GM23248 (cell line): ENCODE results near the gene HOMER2. TPM values are rescaled to one million over a fixed set of nuclear protein-coding genes. Genes with fewer than 3 reads are reported as not detected.
"Not testable (repeated sequence)": the region's sequence is repeated elsewhere in the genome, so short reads cannot be mapped to it uniquely, and the experiment has no call there.

Experiments
- DNase-seq: peaks from one replicate; pipeline ENCODE4 v3.0.0-alpha.2; 2015
- H2AFZ ChIP-seq: fragments of 200-600 bp; sonication (generic); 2 replicates; pipeline ENCODE4 v1.6.1; 2016; ENCODE audit warnings: antibody characterized with exemption
- H3F3A ChIP-seq: fragments of 200-600 bp; sonication (generic); 2 replicates; pipeline ENCODE4 v1.6.1; 2016; ENCODE audit warnings: mild to moderate bottlenecking, antibody characterized with exemption, mixed run types; ENCODE audit not compliant: insufficient read depth
- H3K27ac ChIP-seq: fragments of 200-600 bp; sonication (generic); 2 replicates; pipeline ENCODE4 v1.5.1; 2016; ENCODE audit warnings: mild to moderate bottlenecking
- H3K27me3 ChIP-seq: fragments of 200-600 bp; sonication (generic); replicated peaks from 2 replicates; pipeline ENCODE4 v1.6.1; 2016; ENCODE audit warnings: mild to moderate bottlenecking; ENCODE audit not compliant: insufficient read depth
- H3K36me3 ChIP-seq: fragments of 200-600 bp; sonication (generic); 2 replicates; pipeline ENCODE4 v1.6.1; 2016; ENCODE audit warnings: low read depth, mild to moderate bottlenecking
- H3K4me1 ChIP-seq: fragments of 200-600 bp; sonication (generic); 2 replicates; pipeline ENCODE4 v1.6.1; 2016; ENCODE audit warnings: mild to moderate bottlenecking; ENCODE audit not compliant: insufficient read depth
- H3K4me2 ChIP-seq: fragments of 200-600 bp; sonication (generic); one replicate; pipeline ENCODE4 v1.6.1; 2016; ENCODE audit warnings: mild to moderate bottlenecking; ENCODE audit not compliant: unreplicated experiment
- H3K4me3 ChIP-seq: fragments of 200-600 bp; sonication (generic); 2 replicates; pipeline ENCODE4 v1.5.1; 2016; ENCODE audit warnings: mild to moderate bottlenecking
- H3K79me2 ChIP-seq: fragments of 200-600 bp; sonication (generic); 2 replicates; pipeline ENCODE4 v1.6.1; 2016; ENCODE audit warnings: mild to moderate bottlenecking; ENCODE audit not compliant: insufficient read depth
- H3K9ac ChIP-seq: fragments of 200-600 bp; sonication (generic); 2 replicates; pipeline ENCODE4 v1.6.1; 2016; ENCODE audit warnings: mild to moderate bottlenecking
- H3K9me2 ChIP-seq: fragments of 200-600 bp; sonication (generic); 2 replicates; pipeline ENCODE4 v1.6.1; 2016; ENCODE audit warnings: mixed run types, mild to moderate bottlenecking, moderate library complexity; ENCODE audit not compliant: insufficient read depth
- H3K9me3 ChIP-seq: fragments of 200-600 bp; sonication (generic); one replicate; pipeline ENCODE4 v1.6.1; 2017; ENCODE audit warnings: low read depth
- H4K20me1 ChIP-seq: fragments of 200-600 bp; sonication (generic); 2 replicates; pipeline ENCODE4 v1.6.0; 2016; ENCODE audit not compliant: insufficient read depth
- EZH2 ChIP-seq: fragments of 200-600 bp; sonication (generic); IDR thresholded peaks from 2 replicates; pipeline ENCODE4 v1.6.1; 2018; ENCODE audit warnings: antibody characterized with exemption, mild to moderate bottlenecking; ENCODE audit not compliant: insufficient read depth, poor library complexity, severe bottlenecking
- EZH2phosphoT487 ChIP-seq: fragments of 200-600 bp; sonication (generic); IDR thresholded peaks from 2 replicates; pipeline ENCODE4 v1.6.1; 2018; ENCODE audit warnings: antibody characterized with exemption, moderate library complexity, mild to moderate bottlenecking, low read depth; ENCODE audit not compliant: insufficient read depth
- WGBS, 2 experiments: methylation state at CpG; one replicate each; pipeline ENCODE4 v1.1.6; 2015 to 2017; ENCODE audit warnings: low lambda C conversion rate in 2 of 2, low coverage in 1 of 2; ENCODE audit errors: missing lambda C conversion rate in 2 of 2; 5-methylcytosine and 5-hydroxymethylcytosine counted together
- in situ Hi-C: fragments of 300-500 bp; cut with MboI; formaldehyde crosslinking; loops from 2 replicates; pipeline ENCODE4 v1.15.0; 2020
- polyA plus RNA-seq: library from polyadenylated mRNA; unstranded; fragments of >200 nt; fragmentation: Nextera tagmentation; extraction: Ambion mirVana; gene quantifications from 2 replicates; pipeline ENCODE4 v1.2.1, GENCODE V29; 2016
- total RNA-seq: library from RNA; depleted of rRNA; stranded (reverse); fragments of >200 nt; shearing (Covaris generic); gene quantifications from 2 replicates; pipeline ENCODE4 v1.2.3, GENCODE V29; 2014

Gene HOMER2
- total and polyA plus RNA-seq, 2 experiments from 2014 or later, result 9.0 to 17.0 TPM

DNA sequence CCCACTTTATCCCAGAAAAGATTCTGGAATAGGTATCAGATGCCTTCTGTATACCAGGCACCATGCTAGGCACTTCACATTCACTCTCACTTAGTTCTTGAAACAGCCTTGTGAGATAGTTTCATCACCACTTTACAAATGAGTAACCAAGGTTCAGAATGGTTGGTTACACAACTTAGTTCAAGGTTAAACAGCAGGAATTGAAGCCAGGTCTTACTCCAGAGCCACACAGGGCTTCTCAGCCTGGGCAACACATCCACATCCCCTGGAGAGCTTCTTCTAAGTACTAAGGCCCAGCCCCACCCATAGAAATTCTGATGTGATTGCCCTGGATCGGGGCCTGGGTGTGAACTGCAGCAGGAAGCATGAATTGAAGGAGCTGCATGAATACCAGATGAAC is 124.4 kb downstream of the HOMER2 start:
- no peak overlapping the region for H3K9ac ChIP-seq

DNA sequence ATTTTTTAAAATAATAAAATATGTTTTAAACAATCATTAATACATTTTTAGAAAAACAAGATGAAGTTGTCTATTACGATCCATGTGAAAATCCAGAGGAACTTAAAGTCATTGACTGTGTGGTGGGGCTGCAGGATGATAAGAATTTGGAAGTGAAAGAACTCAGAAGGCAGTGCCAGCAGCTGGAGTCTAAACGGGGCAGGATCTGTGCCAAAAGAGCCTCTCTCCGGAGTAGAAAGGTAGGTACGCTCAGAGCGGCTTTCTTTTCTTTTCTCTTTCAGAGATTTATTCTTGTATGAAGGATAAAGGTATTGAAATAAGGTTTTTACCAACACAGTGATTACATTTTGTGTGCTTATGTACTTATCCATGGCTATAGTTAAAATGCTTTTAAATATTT is 129.5 kb downstream of the HOMER2 start:
- peaks cover 72% of the 10 kb centered on the region for H3K36me3 ChIP-seq
- in situ Hi-C loops, result no loop called here

More for the DNA sequence above, 124.4 kb downstream of the HOMER2 start:
- Histone ChIP-seq H3K4me1 (peaks cover 20% of the 10 kb centered on the region), H2AFZ (no peak overlapping the region), H3K4me3 (no peak overlapping the region), H3K4me2 (no peak overlapping the region), H3F3A (peaks cover 51% of the 10 kb centered on the region), H3K79me2 (peaks cover 10% of the 10 kb centered on the region; the same call in 1 of the 2 replicates), H3K9me3 (no peaks in the 10 kb centered on the region), H4K20me1 (no peaks in the 10 kb centered on the region), H3K27ac (peak overlapping the region; percentile 35), H3K27me3 (no peaks in the 10 kb centered on the region), H3K9me2 (no peaks in the 10 kb centered on the region), H3K36me3 (peaks cover 73% of the 10 kb centered on the region)
- 40 to 65% methylated on average over 1 of the region's 1 CpG for WGBS, 2 experiments
- in situ Hi-C loops, result no loop called here
- peak; percentile 67 for DNase-seq
- TF ChIP-seq EZH2, result no peak
- no peak for TF ChIP-seq EZH2phosphoT487

DNA sequence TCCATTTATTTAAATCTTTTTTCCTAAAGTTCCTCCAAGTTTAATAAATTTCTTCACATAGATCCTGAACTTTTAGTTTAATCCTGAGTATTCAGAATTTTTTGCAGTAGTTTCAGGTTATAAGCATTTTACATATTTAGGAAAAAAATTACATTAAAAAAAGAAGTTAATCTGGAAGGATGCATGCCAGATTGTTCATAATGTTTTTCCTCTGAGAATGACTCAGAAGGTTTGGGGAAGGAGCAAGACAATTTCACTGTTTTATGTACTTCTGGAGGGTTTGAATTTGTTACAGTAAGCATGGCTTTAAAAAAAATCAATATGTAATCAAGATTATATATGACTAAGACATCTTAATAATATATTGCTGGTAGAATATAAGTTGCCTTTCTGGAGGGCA is 130.7 kb downstream of the HOMER2 start:
- H3K27ac ChIP-seq, result peak overlapping the region; percentile 31

More for the DNA sequence above, 129.5 kb downstream of the HOMER2 start:
- Histone ChIP-seq H3K79me2 (peaks cover 38% of the 10 kb centered on the region), H3K27me3 (no peaks in the 10 kb centered on the region), H2AFZ (no peak overlapping the region), H3K4me2 (no peak overlapping the region), H3K9me2 (no peaks in the 10 kb centered on the region), H3F3A (peaks cover 49% of the 10 kb centered on the region), H4K20me1 (no peaks in the 10 kb centered on the region), H3K4me1 (peaks cover 18% of the 10 kb centered on the region), H3K9ac (no peak overlapping the region), H3K4me3 (no peak overlapping the region), H3K27ac (no peak overlapping the region), H3K9me3 (no peaks in the 10 kb centered on the region)
- TF ChIP-seq EZH2, result no peak
- TF ChIP-seq EZH2phosphoT487, result no peak
- 85 to 89% methylated on average over 5 of the region's 5 CpGs for WGBS, 2 experiments
- DNase-seq, result no peak

DNA sequence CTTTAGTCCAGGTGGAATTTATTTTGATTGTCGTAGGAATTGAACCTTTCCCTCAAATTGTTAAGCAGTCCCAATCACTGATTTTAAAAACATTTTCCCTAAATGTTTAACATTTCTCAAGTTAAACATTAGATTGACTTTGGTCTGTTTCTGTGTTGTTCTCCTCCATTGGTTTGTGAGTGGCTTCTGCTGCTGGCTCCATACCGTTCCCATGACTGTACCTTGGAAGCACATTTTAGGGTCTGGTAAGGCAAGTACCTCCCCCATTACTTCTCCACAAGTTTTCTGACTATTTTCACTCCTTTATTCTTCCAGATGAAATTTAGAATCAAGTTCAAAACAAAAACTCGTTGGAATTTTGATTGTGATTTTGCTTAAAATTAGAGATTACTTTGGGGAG is 131.1 kb downstream of the HOMER2 start:
- DNase-seq, result peak; percentile 54
- H3K4me2 ChIP-seq, H4K20me1 ChIP-seq, H3K9ac ChIP-seq, H3K27me3 ChIP-seq, H3K9me2 ChIP-seq, H2AFZ ChIP-seq, H3K4me3 ChIP-seq, H3K9me3 ChIP-seq, in situ Hi-C loops: not testable (repeated sequence)
- WGBS, 2 experiments, result 51 to 60% methylated on average over 3 of the region's 3 CpGs
- Histone ChIP-seq H3K79me2 (peaks cover 54% of the 10 kb centered on the region), H3K27ac (peak overlapping the region; percentile 31), H3F3A (peaks cover 35% of the 10 kb centered on the region), H3K4me1 (peaks cover 16% of the 10 kb centered on the region), H3K36me3 (peaks cover 73% of the 10 kb centered on the region)

More for the DNA sequence above, 130.7 kb downstream of the HOMER2 start:
- Histone ChIP-seq H3K36me3 (peaks cover 74% of the 10 kb centered on the region), H3K4me1 (peaks cover 16% of the 10 kb centered on the region), H3K79me2 (peaks cover 49% of the 10 kb centered on the region), H3F3A (peaks cover 40% of the 10 kb centered on the region), H3K4me2 (peak overlapping the region; percentile 8)
- H3K9me3 ChIP-seq, H2AFZ ChIP-seq, H3K9ac ChIP-seq, H4K20me1 ChIP-seq, H3K27me3 ChIP-seq, H3K9me2 ChIP-seq, H3K4me3 ChIP-seq, in situ Hi-C loops: not testable (repeated sequence)
- DNase-seq, result peak; percentile 59

DNA sequence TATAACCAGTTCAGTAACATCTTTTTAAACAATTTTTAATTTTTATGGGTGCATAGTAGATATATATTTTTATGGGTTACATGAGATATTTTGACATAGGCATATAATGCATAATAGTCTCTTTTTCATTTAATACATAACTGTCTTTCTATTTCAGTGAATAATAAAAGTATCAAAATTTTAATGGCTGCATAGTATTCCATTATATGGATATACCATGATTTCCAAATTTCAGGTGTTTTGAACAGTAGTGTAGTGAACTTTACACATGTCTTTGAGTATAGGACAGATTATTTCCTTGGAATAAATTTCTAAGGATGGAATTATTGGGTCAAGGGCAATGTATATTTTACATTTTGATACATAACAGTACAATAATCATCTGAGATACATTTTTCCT is 132.4 kb downstream of the HOMER2 start:
- Histone ChIP-seq H3K27ac (no peak overlapping the region), H3K27me3 (no peaks in the 10 kb centered on the region), H3K9ac (no peak overlapping the region), H3K4me3 (no peak overlapping the region), H3K79me2 (peaks cover 58% of the 10 kb centered on the region), H2AFZ (no peak overlapping the region), H3K4me2 (no peak overlapping the region), H3K36me3 (peaks cover 66% of the 10 kb centered on the region), H3K4me1 (peaks cover 16% of the 10 kb centered on the region), H3K9me2 (no peaks in the 10 kb centered on the region), H4K20me1 (no peaks in the 10 kb centered on the region), H3K9me3 (no peaks in the 10 kb centered on the region), H3F3A (peaks cover 35% of the 10 kb centered on the region)
- in situ Hi-C loops, result no loop called here
- TF ChIP-seq EZH2phosphoT487 (no peak), EZH2 (no peak)
- no peak for DNase-seq
